Thyroid gland (tissue), 4 donors: ENCODE results near the gene DNMT3L. TPM values are rescaled to one million over a fixed set of nuclear protein-coding genes. Genes with fewer than 3 reads are reported as not detected.
"Not testable (repeated sequence)": the region's sequence is repeated elsewhere in the genome, so short reads cannot be mapped to it uniquely, and the experiment has no call there.

Experiments used
- DNase-seq, 2 donors: peaks; one replicate each; pipeline ENCODE4 v3.0.0-alpha.2; 2019
- H3K27ac ChIP-seq, 3 donors: fragments of 200-600 bp; sonication (generic); 1 replicate in 2 of 3; 2 replicates in 1 of 3; pipeline ENCODE4 v1.5.1; 2016 to 2019; ENCODE audit warnings: mild to moderate bottlenecking in 1 of 3, moderate library complexity in 1 of 3
- H3K27me3 ChIP-seq: fragments of 200-600 bp; sonication (generic); one replicate; pipeline ENCODE4 v1.5.1; 2019
- H3K36me3 ChIP-seq, 2 donors: fragments of 200-600 bp; sonication (generic); one replicate each; pipeline ENCODE4 v1.5.1; 2016 to 2019
- H3K4me1 ChIP-seq, 2 donors: fragments of 200-600 bp; sonication (generic); one replicate each; pipeline ENCODE4 v1.5.1; 2017 to 2019
- H3K4me3 ChIP-seq, 3 donors: fragments of 200-600 bp; sonication (generic); replicated peaks in 1 of 3; 1 replicate in 2 of 3; 2 replicates in 1 of 3; pipeline ENCODE4 v1.5.1; 2016; ENCODE audit warnings: mild to moderate bottlenecking in 1 of 3
- H3K9me3 ChIP-seq: fragments of 200-600 bp; sonication (generic); one replicate; pipeline ENCODE4 v1.5.1; 2017
- POLR2A ChIP-seq, 2 donors: fragments of 450-650 bp; IDR thresholded peaks; one replicate each; pipeline ENCODE4 v1.6.1; 2017; ENCODE audit warnings: antibody characterized with exemption in 2 of 2, mild to moderate bottlenecking in 2 of 2, moderate library complexity in 1 of 2
- WGBS, 2 donors: methylation state at CpG; one replicate each; pipeline ENCODE4 v1.1.5; 2017; 5-methylcytosine and 5-hydroxymethylcytosine counted together
- intact Hi-C: fragments of 100-400 bp; cut with DNase I; formaldehyde crosslinking; loops from one replicate; pipeline ENCODE4 v1.15.1; 2023
- total RNA-seq, 4 donors: library from RNA; depleted of rRNA; stranded (reverse); fragments of >200 nt; gene quantifications; one replicate each; pipeline ENCODE4 v1.2.3, GENCODE V29; 2016
- TF ChIP-seq, protein P1 (sequence below), 6 experiments: fragments of 200-600 bp in 3 of 6; fragments of 450-650 bp in 3 of 6; sonication (generic) in 3 of 6; IDR thresholded peaks; one replicate each; pipeline ENCODE4 v1.5.1; 2016 to 2019; ENCODE audit warnings: antibody characterized with exemption in 6 of 6, mild to moderate bottlenecking in 2 of 6, inconsistent platforms in 1 of 6, moderate library complexity in 1 of 6

Gene DNMT3L
- total RNA-seq, 4 donors from 2014 or later: not detected

GRCh38 chr21:44253832-44254710, 7.6 kb downstream of the DNMT3L start:
- no peaks in the 10 kb centered on the region for H3K27me3 ChIP-seq
- intact Hi-C loops: no loop called here
- TF ChIP-seq POLR2A (IDR thresholded peaks at IDR 0.05): no peak
- TF ChIP-seq, protein P1, sequence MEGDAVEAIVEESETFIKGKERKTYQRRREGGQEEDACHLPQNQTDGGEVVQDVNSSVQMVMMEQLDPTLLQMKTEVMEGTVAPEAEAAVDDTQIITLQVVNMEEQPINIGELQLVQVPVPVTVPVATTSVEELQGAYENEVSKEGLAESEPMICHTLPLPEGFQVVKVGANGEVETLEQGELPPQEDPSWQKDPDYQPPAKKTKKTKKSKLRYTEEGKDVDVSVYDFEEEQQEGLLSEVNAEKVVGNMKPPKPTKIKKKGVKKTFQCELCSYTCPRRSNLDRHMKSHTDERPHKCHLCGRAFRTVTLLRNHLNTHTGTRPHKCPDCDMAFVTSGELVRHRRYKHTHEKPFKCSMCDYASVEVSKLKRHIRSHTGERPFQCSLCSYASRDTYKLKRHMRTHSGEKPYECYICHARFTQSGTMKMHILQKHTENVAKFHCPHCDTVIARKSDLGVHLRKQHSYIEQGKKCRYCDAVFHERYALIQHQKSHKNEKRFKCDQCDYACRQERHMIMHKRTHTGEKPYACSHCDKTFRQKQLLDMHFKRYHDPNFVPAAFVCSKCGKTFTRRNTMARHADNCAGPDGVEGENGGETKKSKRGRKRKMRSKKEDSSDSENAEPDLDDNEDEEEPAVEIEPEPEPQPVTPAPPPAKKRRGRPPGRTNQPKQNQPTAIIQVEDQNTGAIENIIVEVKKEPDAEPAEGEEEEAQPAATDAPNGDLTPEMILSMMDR (IDR thresholded peaks at IDR 0.05): no peak
- no peaks in the 10 kb centered on the region for H3K36me3 ChIP-seq
- H3K27ac ChIP-seq: no peak overlapping the region
- peaks cover 0 to 8% of the 10 kb centered on the region in 2 donors for H3K4me1 ChIP-seq
- WGBS, 2 donors: 79 to 83% methylated on average over 18 to 24 of the region's 29 CpGs
- no peaks in the 10 kb centered on the region for H3K9me3 ChIP-seq
- DNase-seq: no peak
- H3K4me3 ChIP-seq: no peak overlapping the region

DNA sequence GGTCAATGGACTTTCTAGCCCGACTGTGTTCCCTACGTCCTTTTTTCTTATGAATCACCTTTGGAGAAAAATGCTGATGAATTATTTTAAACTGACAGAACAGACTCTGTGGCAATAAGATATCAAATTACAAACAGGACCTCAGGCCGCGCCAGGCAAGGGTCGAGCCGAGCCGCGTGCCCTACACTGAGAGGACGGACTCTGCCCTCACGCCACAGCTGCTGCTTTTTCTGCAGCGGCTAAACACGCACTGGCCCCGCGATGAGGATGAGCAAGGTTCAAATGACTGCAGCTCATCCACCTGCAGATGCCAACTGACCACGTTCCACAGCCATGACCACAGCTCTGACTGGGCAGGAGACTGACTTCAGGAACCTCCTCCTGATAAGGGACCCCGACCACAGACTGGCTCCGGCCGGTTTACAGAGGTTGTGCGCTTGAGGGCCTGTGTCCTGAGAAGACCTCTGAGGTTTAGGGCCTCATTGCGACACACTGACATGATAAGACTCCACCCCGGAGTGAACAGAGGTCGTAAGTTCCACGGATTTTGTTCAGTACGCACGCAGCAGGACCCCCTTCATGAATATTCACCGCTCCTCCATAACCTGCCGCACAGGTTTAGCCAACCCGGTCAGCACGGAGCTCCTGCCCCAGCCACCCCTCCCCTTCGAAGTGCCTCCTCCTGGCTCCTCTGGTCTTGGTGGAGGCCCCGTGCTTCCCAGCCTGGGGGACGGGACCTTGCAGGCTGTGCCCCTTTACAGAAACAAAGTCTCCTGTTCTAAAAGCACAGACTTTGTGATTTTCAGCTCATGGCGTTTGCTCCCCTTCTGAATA, 12.3 kb downstream of the DNMT3L start:
- H3K27ac ChIP-seq, H3K36me3 ChIP-seq, H3K27me3 ChIP-seq, intact Hi-C loops, DNase-seq, H3K4me3 ChIP-seq, H3K9me3 ChIP-seq, H3K4me1 ChIP-seq: not testable (repeated sequence)
- no CpG with 5 or more reads among the region's 33 CpGs for WGBS, 2 donors

DNA sequence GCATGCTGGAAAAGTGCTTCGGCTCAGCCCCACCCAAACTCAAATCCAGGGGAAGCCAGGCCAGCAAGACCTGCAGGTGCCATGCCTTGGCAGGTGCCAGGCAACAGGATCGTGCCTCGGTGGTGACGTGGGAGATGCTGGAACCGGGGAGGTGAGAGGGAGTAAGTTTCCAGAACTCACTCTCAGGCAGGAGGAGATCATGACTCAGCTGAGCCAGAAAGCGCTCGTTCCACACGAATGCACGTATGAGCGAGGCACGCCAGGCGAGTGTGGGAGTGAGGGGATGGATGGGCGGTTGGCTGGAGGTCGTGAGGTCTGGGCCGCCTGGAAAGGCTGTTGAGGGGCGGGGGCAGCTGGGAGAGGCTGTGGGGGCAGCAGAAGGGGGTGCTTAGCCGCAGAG, 13.8 kb downstream of the DNMT3L start:
- H3K4me3 ChIP-seq, H3K36me3 ChIP-seq, H3K27me3 ChIP-seq, H3K27ac ChIP-seq, intact Hi-C loops, H3K4me1 ChIP-seq, H3K9me3 ChIP-seq, DNase-seq: not testable (repeated sequence)
- WGBS, 2 donors: no CpG with 5 or more reads among the region's 17 CpGs

- H3K27me3 ChIP-seq, intact Hi-C loops, DNase-seq, H3K4me3 ChIP-seq, H3K27ac ChIP-seq, H3K36me3 ChIP-seq, H3K9me3 ChIP-seq, H3K4me1 ChIP-seq: not testable (repeated sequence)
- no CpG with 5 or more reads among the region's 15 CpGs for WGBS, 2 donors
These were observed 17.7 kb downstream of the DNMT3L start for GRCh38 chr21:44243980-44244379.

- H3K36me3 ChIP-seq, intact Hi-C loops, H3K4me3 ChIP-seq, H3K27ac ChIP-seq, H3K9me3 ChIP-seq, DNase-seq, H3K27me3 ChIP-seq, H3K4me1 ChIP-seq: not testable (repeated sequence)
- WGBS, 2 donors: no CpG with 5 or more reads among the region's 27 CpGs
These were observed 20.4 kb downstream of the DNMT3L start for GRCh38 chr21:44241281-44241680.

DNA sequence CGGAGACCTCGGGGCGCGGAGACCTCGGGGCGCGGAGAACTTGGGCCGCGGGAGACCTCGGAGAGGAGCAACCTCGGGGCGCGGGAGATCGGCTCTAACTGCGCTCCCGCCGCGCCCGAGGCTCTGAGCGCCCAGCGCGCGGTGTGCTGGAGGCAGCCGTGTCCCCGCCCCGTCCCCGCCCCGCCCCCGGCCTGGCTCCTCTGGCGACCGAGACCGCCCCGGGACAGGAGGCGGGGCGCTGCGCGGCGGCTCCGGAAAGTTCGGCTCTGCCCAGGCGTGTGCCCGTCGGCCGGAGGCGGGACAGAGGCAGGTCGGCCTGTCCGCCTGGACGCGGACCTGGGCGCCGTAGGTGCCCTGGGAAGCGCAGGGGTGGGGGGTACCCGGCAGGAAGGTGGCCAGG, 20.9 kb downstream of the DNMT3L start, which contains the start of gene ICOSLG:
Gene ICOSLG, minus strand, starts transcription at position 102 of the 400 bp plus-strand sequence. CDS start 126 bp downstream, outside the sequence.
- H3K4me1 ChIP-seq, H3K36me3 ChIP-seq, DNase-seq, intact Hi-C loops, H3K9me3 ChIP-seq, H3K4me3 ChIP-seq, H3K27ac ChIP-seq, H3K27me3 ChIP-seq: not testable (repeated sequence)
- WGBS, 2 donors: no CpG with 5 or more reads among the region's 53 CpGs

- DNase-seq, H3K27me3 ChIP-seq, H3K4me3 ChIP-seq, H3K36me3 ChIP-seq, H3K4me1 ChIP-seq, intact Hi-C loops, H3K9me3 ChIP-seq, H3K27ac ChIP-seq: not testable (repeated sequence)
- no CpG with 5 or more reads among the region's 46 CpGs for WGBS, 2 donors
These were observed 21.3 kb downstream of the DNMT3L start for GRCh38 chr21:44240353-44240752.

- H3K27ac ChIP-seq, H3K36me3 ChIP-seq, intact Hi-C loops, H3K4me3 ChIP-seq, H3K9me3 ChIP-seq, H3K27me3 ChIP-seq, DNase-seq, H3K4me1 ChIP-seq: not testable (repeated sequence)
- no CpG with 5 or more reads among the region's 22 CpGs for WGBS, 2 donors
These were observed 32.1 kb downstream of the DNMT3L start for GRCh38 chr21:44229561-44229960.

GRCh38 chr21:44228109-44228508, 33.6 kb downstream of the DNMT3L start:
- H3K4me1 ChIP-seq, H3K27me3 ChIP-seq, DNase-seq, H3K27ac ChIP-seq, H3K4me3 ChIP-seq, H3K9me3 ChIP-seq, intact Hi-C loops, H3K36me3 ChIP-seq: not testable (repeated sequence)
- no CpG with 5 or more reads among the region's 13 CpGs for WGBS, 2 donors

DNA sequence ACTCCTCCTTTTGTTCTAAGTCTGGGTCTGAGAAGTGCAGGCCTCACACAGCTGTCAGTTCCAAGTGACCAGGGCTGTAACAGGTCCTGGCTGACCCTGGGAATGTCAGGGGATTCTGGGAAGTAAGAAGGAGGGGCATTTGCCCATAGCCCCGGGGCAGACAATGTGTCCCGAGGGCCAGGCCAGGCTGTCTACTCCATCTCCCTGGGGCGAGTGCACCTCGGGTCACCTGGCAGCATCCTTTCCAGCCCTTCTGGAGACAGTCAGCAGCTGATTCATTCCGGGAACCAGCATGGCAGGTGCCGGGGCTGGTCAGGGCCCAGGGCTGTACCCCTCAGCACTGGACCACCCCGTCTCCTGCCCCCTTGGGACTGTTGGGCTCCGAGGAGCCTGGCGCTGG, 34.1 kb downstream of the DNMT3L start:
- H3K27me3 ChIP-seq, intact Hi-C loops, H3K4me3 ChIP-seq, H3K36me3 ChIP-seq, H3K27ac ChIP-seq, H3K9me3 ChIP-seq, DNase-seq, H3K4me1 ChIP-seq: not testable (repeated sequence)
- WGBS, 2 donors: no CpG with 5 or more reads among the region's 9 CpGs

GRCh38 chr21:44225605-44226004, 36.1 kb downstream of the DNMT3L start:
- no CpG with 5 or more reads among the region's 6 CpGs for WGBS, 2 donors
- H3K27ac ChIP-seq, H3K36me3 ChIP-seq, DNase-seq, H3K27me3 ChIP-seq, H3K4me3 ChIP-seq, H3K4me1 ChIP-seq, H3K9me3 ChIP-seq, intact Hi-C loops: not testable (repeated sequence)
